HEK293 (cell line): ENCODE data around the gene COMMD3.
A peak's percentile ranks its signal among the peaks of the same experiment; 100 is the strongest.

Experiments used
- CTCF ChIA-PET: fragments of 350-600 bp; formaldehyde crosslinking; extraction: SDS; loops from one replicate; lab custom pipeline; 2021; ENCODE audit warnings: antibody characterized with exemption; lab: Yijun Ruan, JAX
- POLR2A ChIA-PET: fragments of 300-600 bp; formaldehyde crosslinking; extraction: SDS; loops from one replicate; lab custom pipeline; 2020; ENCODE audit warnings: antibody characterized with exemption, inconsistent platforms; lab: Yijun Ruan, JAX
- H3K27ac ChIP-seq: fragments of 200-500 bp; sonication (Bioruptor generic); 2 replicates; pipeline ENCODE4 v1.5.1; 2014; ENCODE audit warnings: low read depth, low read length, control low read depth, inconsistent platforms; ENCODE audit errors: extremely low read depth
- H3K36me3 ChIP-seq, 2 experiments: fragments of 200-500 bp in 1 of 2; sonication (Bioruptor generic) in 1 of 2; 1 replicate in 1 of 2; 2 replicates in 1 of 2; pipeline ENCODE4 v1.5.1; 2014 to 2017; ENCODE audit warnings: inconsistent platforms in 2 of 2, low read length in 2 of 2; ENCODE audit not compliant: control insufficient read depth in 2 of 2, insufficient read depth in 1 of 2
- H3K4me1 ChIP-seq: fragments of 200-500 bp; sonication (Bioruptor generic); 2 replicates; pipeline ENCODE4 v1.5.1; 2014; ENCODE audit warnings: mild to moderate bottlenecking, low read length, inconsistent platforms; ENCODE audit not compliant: control insufficient read depth, insufficient read depth
- H3K4me3 ChIP-seq: 2 replicates; pipeline ENCODE4 v1.5.1; 2011; ENCODE audit warnings: low read depth, mild to moderate bottlenecking, control low read depth, low read length, moderate library complexity
- H3K9me3 ChIP-seq: fragments of 200-500 bp; sonication (Bioruptor generic); 2 replicates; pipeline ENCODE4 v1.5.1; 2014; ENCODE audit warnings: low read depth, low read length, inconsistent platforms; ENCODE audit not compliant: control insufficient read depth, insufficient read depth
- GLI2 ChIP-seq: fragments of 450-650 bp; formaldehyde crosslinking; IDR thresholded peaks from 2 replicates; pipeline ENCODE4; 2017; ENCODE audit warnings: missing biosample characterization, missing genetic modification characterization, low read depth, borderline replicate concordance
- GLIS2 ChIP-seq: fragments of 450-650 bp; formaldehyde crosslinking; IDR thresholded peaks from 2 replicates; pipeline ENCODE4 v1.5.1; 2016; ENCODE audit warnings: missing biosample characterization, missing genetic modification characterization
- KLF9 ChIP-seq: fragments of 450-650 bp; formaldehyde crosslinking; IDR thresholded peaks from 2 replicates; pipeline ENCODE4 v1.5.1; 2016; ENCODE audit warnings: missing biosample characterization, missing genetic modification characterization, low read depth
- MEIS1 ChIP-seq: sonication (generic); formaldehyde crosslinking; IDR thresholded peaks from 2 replicates; pipeline ENCODE4 v1.8.1; 2022; ENCODE audit warnings: missing genetic modification reagents, mild to moderate bottlenecking, borderline replicate concordance
- YY1 ChIP-seq: fragments of 450-650 bp; formaldehyde crosslinking; IDR thresholded peaks from 2 replicates; pipeline ENCODE4 v1.5.1; 2018; ENCODE audit warnings: missing biosample characterization, missing genetic modification characterization
- ZFP37 ChIP-seq: fragments of 450-650 bp; formaldehyde crosslinking; IDR thresholded peaks from 2 replicates; pipeline ENCODE4 v1.5.1; 2016; ENCODE audit warnings: missing biosample characterization, missing genetic modification characterization
- ZNF202 ChIP-seq: fragments of 450-650 bp; formaldehyde crosslinking; IDR thresholded peaks from 2 replicates; pipeline ENCODE4 v1.5.1; 2016; ENCODE audit warnings: missing biosample characterization, missing genetic modification characterization, borderline replicate concordance
- ZNF223 ChIP-seq: fragments of 450-650 bp; formaldehyde crosslinking; IDR thresholded peaks from 2 replicates; pipeline ENCODE4 v1.5.1; 2016; ENCODE audit warnings: missing biosample characterization, missing genetic modification characterization
- ZNF561 ChIP-seq: fragments of 450-650 bp; IDR thresholded peaks from 2 replicates; pipeline ENCODE4 v1.5.1; 2018; ENCODE audit warnings: missing biosample characterization, missing genetic modification characterization, borderline replicate concordance
- ZNF596 ChIP-seq: fragments of 450-650 bp; IDR thresholded peaks from 2 replicates; pipeline ENCODE4 v1.5.0; 2018; ENCODE audit warnings: missing biosample characterization, mild to moderate bottlenecking, missing genetic modification characterization, moderate library complexity
- ZNF600 ChIP-seq: fragments of 450-650 bp; formaldehyde crosslinking; IDR thresholded peaks from 2 replicates; pipeline ENCODE4 v1.5.1; 2016; ENCODE audit warnings: missing biosample characterization, missing genetic modification characterization
- ZNF610 ChIP-seq: fragments of 450-650 bp; formaldehyde crosslinking; IDR thresholded peaks from 2 replicates; pipeline ENCODE4 v1.5.1; 2016; ENCODE audit warnings: missing biosample characterization, missing genetic modification characterization, borderline replicate concordance
- ZNF621 ChIP-seq: fragments of 450-650 bp; formaldehyde crosslinking; IDR thresholded peaks from 2 replicates; pipeline ENCODE4 v1.5.1; 2017; ENCODE audit warnings: missing biosample characterization, missing genetic modification characterization
- ZNF629 ChIP-seq: fragments of 450-650 bp; formaldehyde crosslinking; IDR thresholded peaks from 2 replicates; pipeline ENCODE4 v1.5.1; 2017; ENCODE audit warnings: missing biosample characterization, missing genetic modification characterization
- ZNF701 ChIP-seq: fragments of 450-650 bp; formaldehyde crosslinking; IDR thresholded peaks from 2 replicates; pipeline ENCODE4 v1.5.1; 2016; ENCODE audit warnings: missing biosample characterization, missing genetic modification characterization
- ZNF768 ChIP-seq: fragments of 450-650 bp; formaldehyde crosslinking; IDR thresholded peaks from 2 replicates; pipeline ENCODE4 v1.5.1; 2018; ENCODE audit warnings: missing biosample characterization, mild to moderate bottlenecking, missing genetic modification characterization
- ZNF830 ChIP-seq: fragments of 450-650 bp; IDR thresholded peaks from 2 replicates; pipeline ENCODE4 v1.5.0; 2018; ENCODE audit warnings: missing biosample characterization, missing genetic modification characterization, low read depth, mild to moderate bottlenecking, moderate library complexity
- TF ChIP-seq, protein P1 (sequence below): fragments of 450-650 bp; formaldehyde crosslinking; IDR thresholded peaks from 2 replicates; pipeline ENCODE4 v1.5.1; 2017; ENCODE audit warnings: missing biosample characterization, mild to moderate bottlenecking, missing genetic modification characterization, moderate library complexity
- TF ChIP-seq, protein P2 (sequence below): fragments of 450-650 bp; IDR thresholded peaks from 2 replicates; pipeline ENCODE4 v1.5.1; 2018; ENCODE audit warnings: missing biosample characterization, missing genetic modification characterization
- TF ChIP-seq, protein P3 (sequence below): fragments of 450-650 bp; formaldehyde crosslinking; IDR thresholded peaks from 2 replicates; pipeline ENCODE4 v1.5.1; 2016; ENCODE audit warnings: missing biosample characterization, missing genetic modification characterization

COMMD3 gene

DNA sequence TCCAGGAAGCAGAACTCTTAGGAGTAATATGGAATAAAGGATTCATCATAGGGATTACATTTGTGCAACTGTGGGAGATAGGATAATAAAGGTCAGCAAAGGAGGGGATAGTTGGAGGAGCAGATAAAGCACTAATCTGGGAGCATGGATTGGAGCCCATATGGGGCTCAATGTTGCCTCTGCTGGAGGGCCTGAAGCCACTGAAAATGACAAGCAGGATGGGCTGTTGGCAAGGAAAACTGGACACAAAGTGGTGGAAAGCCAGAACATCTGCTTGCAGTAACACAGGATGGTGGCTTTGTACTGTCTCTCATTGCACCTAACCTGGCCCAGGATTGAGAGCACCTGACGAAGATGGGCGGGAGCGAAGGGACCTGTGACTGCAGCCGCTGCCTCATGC lies 15.0 kb upstream of the COMMD3 start:
- CTCF ChIA-PET: no interaction called here

DNA sequence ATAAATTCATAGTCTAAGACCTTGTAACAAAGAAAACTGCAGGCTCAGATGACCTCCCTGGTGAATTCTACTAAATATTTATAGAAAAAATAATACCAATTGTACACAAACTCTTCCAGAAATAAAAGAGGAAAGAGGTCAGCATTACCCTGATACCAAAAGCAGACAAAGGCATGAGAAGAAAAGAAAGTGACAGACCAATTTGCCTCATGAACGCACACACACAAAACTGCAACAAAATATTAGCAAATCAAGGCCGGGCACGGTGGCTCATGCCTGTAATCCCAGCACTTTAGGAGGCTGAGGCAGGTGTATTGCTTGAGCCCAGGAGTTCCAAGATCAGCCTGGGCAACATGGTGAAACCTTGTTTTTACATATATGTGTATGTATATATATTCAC lies 12.7 kb upstream of the COMMD3 start:
- Histone ChIP-seq H3K9me3 (no peaks in the 10 kb centered on the region), H3K27ac (no peak overlapping the region), H3K4me1 (no peaks in the 10 kb centered on the region), H3K4me3 (no peak overlapping the region), H3K36me3 (no peaks in the 10 kb centered on the region)
- ChIA-PET CTCF (no interaction called here), POLR2A (no interaction called here)
- TF ChIP-seq GLIS2: no peak
- no peak for TF ChIP-seq ZNF202 (tag by site-specific recombination)
- TF ChIP-seq ZNF629 (tag by site-specific recombination): no peak
- TF ChIP-seq ZNF223 (tag by site-specific recombination): no peak

More for the DNA sequence above, 15.0 kb upstream of the COMMD3 start:
- H3K4me3 ChIP-seq: no peak overlapping the region
- no peaks in the 10 kb centered on the region for H3K36me3 ChIP-seq
- POLR2A ChIA-PET: no interaction called here
- H3K4me1 ChIP-seq: no peaks in the 10 kb centered on the region
- TF ChIP-seq ZNF600 (tag by site-specific recombination) (0 out of 2 replicates have a peak, but pooled peaks have one; percentile 20), ZNF768 (tag by site-specific recombination) (no peak), YY1 (tag by site-specific recombination) (no peak), MEIS1 (no peak), GLI2 (tag by site-specific recombination) (no peak), ZNF701 (tag by site-specific recombination) (no peak), ZNF621 (tag by site-specific recombination) (no peak), ZFP37 (tag by site-specific recombination) (no peak), ZNF830 (tag by site-specific recombination) (no peak)
- TF ChIP-seq, protein P1, sequence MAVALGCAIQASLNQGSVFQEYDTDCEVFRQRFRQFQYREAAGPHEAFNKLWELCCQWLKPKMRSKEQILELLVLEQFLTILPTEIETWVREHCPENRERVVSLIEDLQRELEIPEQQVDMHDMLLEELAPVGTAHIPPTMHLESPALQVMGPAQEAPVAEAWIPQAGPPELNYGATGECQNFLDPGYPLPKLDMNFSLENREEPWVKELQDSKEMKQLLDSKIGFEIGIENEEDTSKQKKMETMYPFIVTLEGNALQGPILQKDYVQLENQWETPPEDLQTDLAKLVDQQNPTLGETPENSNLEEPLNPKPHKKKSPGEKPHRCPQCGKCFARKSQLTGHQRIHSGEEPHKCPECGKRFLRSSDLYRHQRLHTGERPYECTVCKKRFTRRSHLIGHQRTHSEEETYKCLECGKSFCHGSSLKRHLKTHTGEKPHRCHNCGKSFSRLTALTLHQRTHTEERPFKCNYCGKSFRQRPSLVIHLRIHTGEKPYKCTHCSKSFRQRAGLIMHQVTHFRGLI (tag by site-specific recombination): no peak
- TF ChIP-seq, protein P2, sequence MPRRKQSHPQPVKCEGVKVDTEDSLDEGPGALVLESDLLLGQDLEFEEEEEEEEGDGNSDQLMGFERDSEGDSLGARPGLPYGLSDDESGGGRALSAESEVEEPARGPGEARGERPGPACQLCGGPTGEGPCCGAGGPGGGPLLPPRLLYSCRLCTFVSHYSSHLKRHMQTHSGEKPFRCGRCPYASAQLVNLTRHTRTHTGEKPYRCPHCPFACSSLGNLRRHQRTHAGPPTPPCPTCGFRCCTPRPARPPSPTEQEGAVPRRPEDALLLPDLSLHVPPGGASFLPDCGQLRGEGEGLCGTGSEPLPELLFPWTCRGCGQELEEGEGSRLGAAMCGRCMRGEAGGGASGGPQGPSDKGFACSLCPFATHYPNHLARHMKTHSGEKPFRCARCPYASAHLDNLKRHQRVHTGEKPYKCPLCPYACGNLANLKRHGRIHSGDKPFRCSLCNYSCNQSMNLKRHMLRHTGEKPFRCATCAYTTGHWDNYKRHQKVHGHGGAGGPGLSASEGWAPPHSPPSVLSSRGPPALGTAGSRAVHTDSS: no peak
- TF ChIP-seq, protein P3, sequence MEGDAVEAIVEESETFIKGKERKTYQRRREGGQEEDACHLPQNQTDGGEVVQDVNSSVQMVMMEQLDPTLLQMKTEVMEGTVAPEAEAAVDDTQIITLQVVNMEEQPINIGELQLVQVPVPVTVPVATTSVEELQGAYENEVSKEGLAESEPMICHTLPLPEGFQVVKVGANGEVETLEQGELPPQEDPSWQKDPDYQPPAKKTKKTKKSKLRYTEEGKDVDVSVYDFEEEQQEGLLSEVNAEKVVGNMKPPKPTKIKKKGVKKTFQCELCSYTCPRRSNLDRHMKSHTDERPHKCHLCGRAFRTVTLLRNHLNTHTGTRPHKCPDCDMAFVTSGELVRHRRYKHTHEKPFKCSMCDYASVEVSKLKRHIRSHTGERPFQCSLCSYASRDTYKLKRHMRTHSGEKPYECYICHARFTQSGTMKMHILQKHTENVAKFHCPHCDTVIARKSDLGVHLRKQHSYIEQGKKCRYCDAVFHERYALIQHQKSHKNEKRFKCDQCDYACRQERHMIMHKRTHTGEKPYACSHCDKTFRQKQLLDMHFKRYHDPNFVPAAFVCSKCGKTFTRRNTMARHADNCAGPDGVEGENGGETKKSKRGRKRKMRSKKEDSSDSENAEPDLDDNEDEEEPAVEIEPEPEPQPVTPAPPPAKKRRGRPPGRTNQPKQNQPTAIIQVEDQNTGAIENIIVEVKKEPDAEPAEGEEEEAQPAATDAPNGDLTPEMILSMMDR (tag by site-specific recombination): 0 out of 2 replicates have a peak, but pooled peaks have one; percentile 23
- H3K27ac ChIP-seq: no peak overlapping the region
- H3K9me3 ChIP-seq: no peaks in the 10 kb centered on the region

DNA sequence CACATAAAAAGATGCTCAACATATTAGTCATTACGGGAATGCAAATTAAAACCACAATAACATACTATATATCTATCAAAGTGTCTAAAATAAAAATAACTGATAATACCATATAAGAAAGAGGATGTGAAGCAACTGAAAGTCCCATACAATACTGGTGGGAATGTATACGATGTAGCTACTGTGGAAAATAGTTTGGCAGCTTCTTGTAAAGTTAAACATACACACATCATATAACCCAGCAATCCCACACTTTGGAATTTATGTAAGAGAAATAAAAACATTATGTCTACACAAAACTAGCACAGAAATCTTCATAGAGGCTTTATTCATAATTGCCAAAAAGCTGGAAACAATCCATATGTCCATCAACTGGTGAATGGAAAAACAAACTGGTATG lies 10.5 kb upstream of the COMMD3 start:
- H3K27ac ChIP-seq: no peak overlapping the region
- TF ChIP-seq ZNF768 (tag by site-specific recombination): no peak
- no peak for TF ChIP-seq ZNF561
- TF ChIP-seq ZNF596 (tag by site-specific recombination): no peak
- TF ChIP-seq KLF9 (tag by site-specific recombination): no peak
- TF ChIP-seq ZNF610 (tag by site-specific recombination): no peak
- TF ChIP-seq, all 188 proteins: peak for 0
- Histone ChIP-seq H3K4me1 (no peaks in the 10 kb centered on the region), H3K4me3 (no peak overlapping the region), H3K9me3 (no peaks in the 10 kb centered on the region), H3K36me3 (no peaks in the 10 kb centered on the region)
- POLR2A ChIA-PET: interaction anchor here (2.8 kb wide), 1 partner anchor 11 kb away, joined by 8 read pairs; the partner anchor contains the start of gene COMMD3
- CTCF ChIA-PET: no interaction called here
